ENCODE data around the gene HNF1A.

HNF1A gene

GRCh38 chr12:120959111-120959878, 19.0 kb upstream of the HNF1A start:
- no peak for FAIRE-seq

- FAIRE-seq = no peak
Measured at GRCh38 chr12:120960657-120961056, 17.7 kb upstream of the HNF1A start.

GRCh38 chr12:120961604-120962531, 16.5 kb upstream of the HNF1A start:
- no peak for FAIRE-seq

- FAIRE-seq = no peak
Measured at GRCh38 chr12:120962532-120963020, 15.8 kb upstream of the HNF1A start.

GRCh38 chr12:120964298-120964697, 14.0 kb upstream of the HNF1A start:
- FAIRE-seq = no peak

GRCh38 chr12:120965534-120966091, 12.7 kb upstream of the HNF1A start:
- no peak for FAIRE-seq

- no peak for FAIRE-seq
Measured at GRCh38 chr12:120970310-120970709, 8.0 kb upstream of the HNF1A start.

- FAIRE-seq = peak; percentile 96
Measured at GRCh38 chr12:120971299-120972180, 6.8 kb upstream of the HNF1A start.

- FAIRE-seq = no peak
Measured at GRCh38 chr12:120972870-120973543, 5.3 kb upstream of the HNF1A start.

- no peak for FAIRE-seq
Measured at GRCh38 chr12:120977531-120978295, 630 bp upstream of the HNF1A start.

GRCh38 chr12:120979220-120979861, 998 bp downstream of the HNF1A start:
- no peak for FAIRE-seq

- no peak for FAIRE-seq
Measured at GRCh38 chr12:120979862-120980696, 1.7 kb downstream of the HNF1A start.

- no peak for FAIRE-seq
Measured at GRCh38 chr12:120980800-120981368, 2.5 kb downstream of the HNF1A start.

- FAIRE-seq = no peak
Measured at GRCh38 chr12:120981407-120981941, 3.1 kb downstream of the HNF1A start.

- no peak for FAIRE-seq
Measured at GRCh38 chr12:120982659-120983058, 4.3 kb downstream of the HNF1A start.

GRCh38 chr12:120983759-120984158, 5.4 kb downstream of the HNF1A start:
- no peak for FAIRE-seq

- FAIRE-seq = no peak
Measured at GRCh38 chr12:120984351-120984898, 6.1 kb downstream of the HNF1A start.

GRCh38 chr12:120988234-120988633, 9.9 kb downstream of the HNF1A start:
- FAIRE-seq = no peak

- FAIRE-seq = no peak
Measured at GRCh38 chr12:120988658-120989057, 10.3 kb downstream of the HNF1A start.
